Measurements from ENCODE around the gene ZNF554. TPM values are rescaled to one million over a fixed set of nuclear protein-coding genes. Genes with fewer than 3 reads are reported as not detected.

ZNF554 gene
- total and polyA plus RNA-seq, 2 experiments from 2014 or later: 2.0 to 7.5 TPM

GRCh38 chr19:2827022-2827421 is 7.4 kb downstream of the ZNF554 start:
- Mint-ChIP-seq H3K4me1 (no peaks in the 10 kb centered on the region; the same call in 2 of the 3 replicates), H3K27me3 (ENCODE audit: insufficient read depth, low read depth, poor library complexity) (peaks cover 3% of the 10 kb centered on the region), H3K27ac (no peak overlapping the region), H3K4me3 (no peak overlapping the region), H3K9me3 (peaks cover 66% of the 10 kb centered on the region), H3K36me3 (ENCODE audit: low read depth) (peaks cover 81% of the 10 kb centered on the region)
- Histone ChIP-seq H3F3A (replicated peaks; ENCODE audit: low read depth) (no peaks in the 10 kb centered on the region), H3K9me2 (ENCODE audit: insufficient read depth) (no peaks in the 10 kb centered on the region), H2AFZ (no peak overlapping the region), H4K20me1 (replicated peaks; ENCODE audit: insufficient read depth) (no peaks in the 10 kb centered on the region), H3K36me3 (ENCODE audit: insufficient read depth) (no peaks in the 10 kb centered on the region), H3K27ac (ENCODE audit: low read depth) (no peak overlapping the region), H3K79me2 (replicated peaks; ENCODE audit: insufficient read depth) (no peaks in the 10 kb centered on the region), H3K4me3 (no peak overlapping the region), H3K4me2 (no peak overlapping the region), H3K27me3 (ENCODE audit: insufficient read depth) (no peaks in the 10 kb centered on the region), H3K4me1 (ENCODE audit: insufficient read depth) (no peaks in the 10 kb centered on the region)
- no peak for DNase-seq (ENCODE audit: low spot score)
- TF ChIP-seq JUNB (IDR thresholded peaks at IDR 0.05; ENCODE audit: unreplicated experiment) (no peak), STAT1 (IDR thresholded peaks at IDR 0.05; ENCODE audit: unreplicated experiment) (no peak), ZNF331 (CRISPR knock-in tag; IDR thresholded peaks at IDR 0.05; ENCODE audit: low read depth) (no peak), EZH2phosphoT487 (IDR thresholded peaks at IDR 0.05; ENCODE audit: unreplicated experiment) (no peak), CREB1 (CRISPR knock-in tag; IDR thresholded peaks at IDR 0.05; ENCODE audit: low read depth) (no peak)
- TF ChIP-seq, protein P1, sequence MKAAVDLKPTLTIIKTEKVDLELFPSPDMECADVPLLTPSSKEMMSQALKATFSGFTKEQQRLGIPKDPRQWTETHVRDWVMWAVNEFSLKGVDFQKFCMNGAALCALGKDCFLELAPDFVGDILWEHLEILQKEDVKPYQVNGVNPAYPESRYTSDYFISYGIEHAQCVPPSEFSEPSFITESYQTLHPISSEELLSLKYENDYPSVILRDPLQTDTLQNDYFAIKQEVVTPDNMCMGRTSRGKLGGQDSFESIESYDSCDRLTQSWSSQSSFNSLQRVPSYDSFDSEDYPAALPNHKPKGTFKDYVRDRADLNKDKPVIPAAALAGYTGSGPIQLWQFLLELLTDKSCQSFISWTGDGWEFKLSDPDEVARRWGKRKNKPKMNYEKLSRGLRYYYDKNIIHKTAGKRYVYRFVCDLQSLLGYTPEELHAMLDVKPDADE (IDR thresholded peaks at IDR 0.05): no peak
- TF ChIP-seq, protein P2, sequence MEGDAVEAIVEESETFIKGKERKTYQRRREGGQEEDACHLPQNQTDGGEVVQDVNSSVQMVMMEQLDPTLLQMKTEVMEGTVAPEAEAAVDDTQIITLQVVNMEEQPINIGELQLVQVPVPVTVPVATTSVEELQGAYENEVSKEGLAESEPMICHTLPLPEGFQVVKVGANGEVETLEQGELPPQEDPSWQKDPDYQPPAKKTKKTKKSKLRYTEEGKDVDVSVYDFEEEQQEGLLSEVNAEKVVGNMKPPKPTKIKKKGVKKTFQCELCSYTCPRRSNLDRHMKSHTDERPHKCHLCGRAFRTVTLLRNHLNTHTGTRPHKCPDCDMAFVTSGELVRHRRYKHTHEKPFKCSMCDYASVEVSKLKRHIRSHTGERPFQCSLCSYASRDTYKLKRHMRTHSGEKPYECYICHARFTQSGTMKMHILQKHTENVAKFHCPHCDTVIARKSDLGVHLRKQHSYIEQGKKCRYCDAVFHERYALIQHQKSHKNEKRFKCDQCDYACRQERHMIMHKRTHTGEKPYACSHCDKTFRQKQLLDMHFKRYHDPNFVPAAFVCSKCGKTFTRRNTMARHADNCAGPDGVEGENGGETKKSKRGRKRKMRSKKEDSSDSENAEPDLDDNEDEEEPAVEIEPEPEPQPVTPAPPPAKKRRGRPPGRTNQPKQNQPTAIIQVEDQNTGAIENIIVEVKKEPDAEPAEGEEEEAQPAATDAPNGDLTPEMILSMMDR (conservative IDR thresholded peaks at IDR 0.05; ENCODE audit: low read depth in 2 of 2): no peak
- TF ChIP-seq, protein P3, sequence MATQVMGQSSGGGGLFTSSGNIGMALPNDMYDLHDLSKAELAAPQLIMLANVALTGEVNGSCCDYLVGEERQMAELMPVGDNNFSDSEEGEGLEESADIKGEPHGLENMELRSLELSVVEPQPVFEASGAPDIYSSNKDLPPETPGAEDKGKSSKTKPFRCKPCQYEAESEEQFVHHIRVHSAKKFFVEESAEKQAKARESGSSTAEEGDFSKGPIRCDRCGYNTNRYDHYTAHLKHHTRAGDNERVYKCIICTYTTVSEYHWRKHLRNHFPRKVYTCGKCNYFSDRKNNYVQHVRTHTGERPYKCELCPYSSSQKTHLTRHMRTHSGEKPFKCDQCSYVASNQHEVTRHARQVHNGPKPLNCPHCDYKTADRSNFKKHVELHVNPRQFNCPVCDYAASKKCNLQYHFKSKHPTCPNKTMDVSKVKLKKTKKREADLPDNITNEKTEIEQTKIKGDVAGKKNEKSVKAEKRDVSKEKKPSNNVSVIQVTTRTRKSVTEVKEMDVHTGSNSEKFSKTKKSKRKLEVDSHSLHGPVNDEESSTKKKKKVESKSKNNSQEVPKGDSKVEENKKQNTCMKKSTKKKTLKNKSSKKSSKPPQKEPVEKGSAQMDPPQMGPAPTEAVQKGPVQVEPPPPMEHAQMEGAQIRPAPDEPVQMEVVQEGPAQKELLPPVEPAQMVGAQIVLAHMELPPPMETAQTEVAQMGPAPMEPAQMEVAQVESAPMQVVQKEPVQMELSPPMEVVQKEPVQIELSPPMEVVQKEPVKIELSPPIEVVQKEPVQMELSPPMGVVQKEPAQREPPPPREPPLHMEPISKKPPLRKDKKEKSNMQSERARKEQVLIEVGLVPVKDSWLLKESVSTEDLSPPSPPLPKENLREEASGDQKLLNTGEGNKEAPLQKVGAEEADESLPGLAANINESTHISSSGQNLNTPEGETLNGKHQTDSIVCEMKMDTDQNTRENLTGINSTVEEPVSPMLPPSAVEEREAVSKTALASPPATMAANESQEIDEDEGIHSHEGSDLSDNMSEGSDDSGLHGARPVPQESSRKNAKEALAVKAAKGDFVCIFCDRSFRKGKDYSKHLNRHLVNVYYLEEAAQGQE (IDR thresholded peaks at IDR 0.05; ENCODE audit: unreplicated experiment): no peak
- ATAC-seq: no peak

DNA sequence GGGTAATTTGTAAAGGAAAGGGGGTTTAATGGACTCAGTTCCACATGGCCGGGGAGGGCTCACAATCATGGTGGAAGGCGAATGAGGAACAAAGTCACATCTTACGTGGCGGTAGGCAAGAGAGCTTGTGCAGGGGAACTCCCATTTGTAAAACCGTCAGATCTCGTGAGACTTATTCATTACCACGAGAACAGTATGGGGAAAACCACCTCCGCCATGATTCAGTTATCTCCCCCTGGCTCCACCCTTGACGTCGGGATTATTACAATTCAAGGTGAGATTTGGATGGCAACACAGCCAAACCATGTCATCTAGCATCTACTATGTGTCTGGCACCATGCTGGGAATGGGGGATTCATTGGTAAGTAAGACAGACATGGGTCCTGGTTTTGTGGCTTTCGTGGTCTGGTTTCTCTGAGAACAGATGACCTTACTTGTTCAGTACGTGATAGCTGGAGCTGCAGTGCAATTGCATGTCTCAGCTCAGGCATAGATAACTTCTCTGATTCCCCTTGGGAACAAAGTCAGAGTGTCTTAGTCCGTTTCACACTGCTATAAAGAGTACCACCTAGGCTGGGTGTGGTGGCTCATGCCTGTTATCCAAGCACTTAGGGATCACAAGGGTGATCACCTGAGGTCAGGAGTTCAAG is 8.3 kb downstream of the ZNF554 start:
- Histone ChIP-seq H3K4me2 (no peak overlapping the region), H3K4me3 (no peak overlapping the region), H4K20me1 (replicated peaks; ENCODE audit: insufficient read depth) (no peaks in the 10 kb centered on the region), H3K9me2 (ENCODE audit: insufficient read depth) (no peaks in the 10 kb centered on the region), H3K27ac (ENCODE audit: low read depth) (no peak overlapping the region), H3F3A (replicated peaks; ENCODE audit: low read depth) (no peaks in the 10 kb centered on the region), H2AFZ (no peak overlapping the region), H3K4me1 (ENCODE audit: insufficient read depth) (no peaks in the 10 kb centered on the region), H3K27me3 (ENCODE audit: insufficient read depth) (no peaks in the 10 kb centered on the region), H3K79me2 (replicated peaks; ENCODE audit: insufficient read depth) (no peaks in the 10 kb centered on the region), H3K36me3 (ENCODE audit: insufficient read depth) (peaks cover 9% of the 10 kb centered on the region)
- ATAC-seq: no peak
- H3K27me3 Mint-ChIP-seq (ENCODE audit: insufficient read depth, low read depth, poor library complexity): peaks cover 3% of the 10 kb centered on the region
- no peak overlapping the region for H3K4me3 Mint-ChIP-seq
- no peak overlapping the region for H3K27ac Mint-ChIP-seq
- DNase-seq (ENCODE audit: low spot score): no peak
- H3K36me3 Mint-ChIP-seq (ENCODE audit: low read depth): peaks cover 87% of the 10 kb centered on the region
- peaks cover 76% of the 10 kb centered on the region for H3K9me3 Mint-ChIP-seq
- no peaks in the 10 kb centered on the region; the same call in 2 of the 3 replicates for H3K4me1 Mint-ChIP-seq
- TF ChIP-seq, protein P2 (conservative IDR thresholded peaks at IDR 0.05; ENCODE audit: low read depth in 2 of 2): no peak
- no peak for TF ChIP-seq ZNF114 (CRISPR knock-in tag; IDR thresholded peaks at IDR 0.05)
- no peak for TF ChIP-seq EZH2phosphoT487 (IDR thresholded peaks at IDR 0.05; ENCODE audit: unreplicated experiment)
- no peak for TF ChIP-seq JUNB (IDR thresholded peaks at IDR 0.05; ENCODE audit: unreplicated experiment)
- TF ChIP-seq NANOG (IDR thresholded peaks at IDR 0.05; ENCODE audit: borderline replicate concordance): no peak

Data from GM23338 (cell line).